Cardiac muscle cell (in vitro differentiated cells and primary cell): ENCODE measurements around the gene KYAT1. TPM values are rescaled to one million over a fixed set of nuclear protein-coding genes. Genes with fewer than 3 reads are reported as not detected.
"Not testable (repeated sequence)": the region's sequence is repeated elsewhere in the genome, so short reads cannot be mapped to it uniquely, and the experiment has no call there.

Source experiments
- DNase-seq, 2 donors: peaks; one replicate each; pipeline versions ENCODE4 v3.0.0 to v3.0.0-alpha.2; 2010 to 2017; ENCODE audit warnings: low read depth in 1 of 2, low spot score in 1 of 2
- H3K27ac ChIP-seq: fragments of 200-600 bp; sonication (generic); 2 replicates; pipeline ENCODE4 v1.5.1; 2016
- H3K27me3 ChIP-seq: fragments of 200-600 bp; sonication (generic); 2 replicates; pipeline ENCODE4 v1.6.0; 2016; ENCODE audit warnings: control low read depth
- H3K36me3 ChIP-seq: fragments of 200-600 bp; sonication (generic); 2 replicates; pipeline ENCODE4 v1.5.1; 2016; ENCODE audit warnings: control low read depth
- H3K4me1 ChIP-seq: fragments of 200-600 bp; sonication (generic); 2 replicates; pipeline ENCODE4 v1.8.1; 2017; ENCODE audit warnings: low read depth, mild to moderate bottlenecking, mixed run types
- H3K4me3 ChIP-seq: fragments of 200-600 bp; sonication (generic); 2 replicates; pipeline ENCODE4 v1.5.1; 2016; ENCODE audit warnings: mild to moderate bottlenecking
- H3K9me3 ChIP-seq: fragments of 200-600 bp; sonication (generic); 2 replicates; pipeline ENCODE4 v1.5.1; 2017; ENCODE audit warnings: low read depth, mild to moderate bottlenecking, control low read depth
- CTCF ChIP-seq: IDR thresholded peaks from 2 replicates; pipeline ENCODE4 v1.5.1; 2012; ENCODE audit warnings: low read depth, mild to moderate bottlenecking, low read length
- polyA plus RNA-seq: library from polyadenylated mRNA; unstranded; fragments of >200 nt; fragmentation: Nextera tagmentation; extraction: Ambion mirVana; gene quantifications from 2 replicates; pipeline ENCODE4 v1.2.1, GENCODE V29; 2016
- total RNA-seq: library from RNA; depleted of rRNA; stranded (reverse); fragments of >200 nt; gene quantifications from 2 replicates; pipeline ENCODE4 v1.2.3, GENCODE V29; 2016

The KYAT1 gene
- total and polyA plus RNA-seq, 2 experiments from 2014 or later = 23.3 to 36.9 TPM

DNA sequence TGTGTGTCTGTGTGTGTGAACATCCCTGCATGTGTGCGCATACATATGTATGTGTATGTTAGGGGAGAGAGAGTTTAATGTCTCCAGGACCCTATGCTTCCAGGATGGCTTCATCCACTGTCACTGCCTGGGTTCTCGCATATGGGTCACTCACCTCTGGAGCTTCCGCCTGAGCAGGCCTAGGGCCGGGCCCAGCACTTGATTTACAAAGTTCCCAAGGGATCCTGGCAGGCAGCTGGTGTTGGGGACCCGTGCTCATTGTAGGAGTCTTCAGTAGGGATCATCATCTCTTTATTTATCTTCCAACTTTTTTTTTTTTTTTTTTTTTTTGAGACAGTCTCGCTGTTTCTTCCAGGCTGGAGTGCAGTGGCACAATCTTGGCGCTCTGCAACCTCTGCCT, 81.7 kb downstream of the KYAT1 start:
- H3K4me1 ChIP-seq = no peaks in the 10 kb centered on the region
- H3K9me3 ChIP-seq = no peaks in the 10 kb centered on the region
- H3K4me3 ChIP-seq = no peak overlapping the region
- H3K36me3 ChIP-seq = peaks cover 36% of the 10 kb centered on the region
- DNase-seq = no peak
- H3K27ac ChIP-seq = no peak overlapping the region
- no peaks in the 10 kb centered on the region for H3K27me3 ChIP-seq
- no peak for TF ChIP-seq CTCF

DNA sequence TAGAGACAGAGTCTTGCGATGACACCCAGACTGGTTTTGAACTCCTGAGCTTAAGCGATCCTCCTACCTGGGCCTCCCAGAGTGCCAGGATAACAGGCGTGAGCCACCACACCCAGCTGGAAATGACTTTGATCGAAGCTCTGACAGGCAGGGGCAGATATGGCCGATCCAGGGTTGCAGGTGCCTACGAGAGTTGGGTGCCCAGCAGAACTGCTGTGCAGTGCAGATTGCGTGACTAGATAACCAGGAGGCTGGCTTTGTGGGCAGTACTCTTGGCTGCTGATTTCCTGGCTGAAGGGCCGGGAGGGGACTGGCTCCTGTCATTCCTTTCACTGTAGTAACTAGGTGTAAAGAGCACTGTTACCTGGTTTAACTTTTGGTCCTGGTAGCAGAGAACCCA, 82.9 kb downstream of the KYAT1 start:
- H3K27ac ChIP-seq = no peak overlapping the region
- no peak for TF ChIP-seq CTCF
- no peaks in the 10 kb centered on the region for H3K9me3 ChIP-seq
- DNase-seq = no peak
- H3K36me3 ChIP-seq = peaks cover 30% of the 10 kb centered on the region
- no peaks in the 10 kb centered on the region for H3K4me1 ChIP-seq
- H3K4me3 ChIP-seq = no peak overlapping the region
- H3K27me3 ChIP-seq = no peaks in the 10 kb centered on the region

GRCh38 chr9:128794961-128795360, 86.8 kb downstream of the KYAT1 start:
- not testable (repeated sequence) for H3K27me3 ChIP-seq, H3K4me1 ChIP-seq, H3K9me3 ChIP-seq, H3K27ac ChIP-seq, H3K4me3 ChIP-seq, DNase-seq
- peaks cover 38% of the 10 kb centered on the region for H3K36me3 ChIP-seq

- H3K27ac ChIP-seq = no peak overlapping the region
- no peak for TF ChIP-seq CTCF
- H3K27me3 ChIP-seq = no peaks in the 10 kb centered on the region
- H3K4me3 ChIP-seq = no peak overlapping the region
- H3K9me3 ChIP-seq = no peaks in the 10 kb centered on the region
- peaks cover 2% of the 10 kb centered on the region for H3K4me1 ChIP-seq
- peaks cover 28% of the 10 kb centered on the region for H3K36me3 ChIP-seq
- DNase-seq = no peak
These were observed 88.6 kb downstream of the KYAT1 start for GRCh38 chr9:128792978-128793686.

DNA sequence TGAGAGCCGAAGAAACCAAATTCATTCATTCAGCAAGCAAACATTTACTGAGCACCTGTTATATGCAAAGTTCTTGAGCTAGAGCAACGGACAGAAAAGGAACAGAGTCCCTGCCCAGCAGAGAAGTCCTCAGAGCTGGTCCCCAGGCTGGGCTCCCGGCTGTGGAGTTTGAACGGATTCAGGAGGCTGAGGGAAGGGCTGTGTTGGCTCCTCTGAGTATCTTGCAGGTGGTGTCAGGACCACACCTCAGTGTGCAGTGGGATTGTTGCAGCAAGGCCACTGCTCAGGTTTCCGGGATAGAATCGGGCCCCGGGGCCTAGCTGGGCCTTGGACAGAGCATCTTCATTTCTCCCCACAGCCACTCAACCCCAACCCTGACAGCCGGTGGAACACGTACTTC, 89.6 kb downstream of the KYAT1 start:
- Histone ChIP-seq H3K4me3 (no peak overlapping the region), H3K4me1 (peaks cover 4% of the 10 kb centered on the region), H3K27me3 (no peaks in the 10 kb centered on the region), H3K27ac (no peak overlapping the region), H3K9me3 (no peaks in the 10 kb centered on the region), H3K36me3 (peaks cover 23% of the 10 kb centered on the region)
- no peak for TF ChIP-seq CTCF
- no peak for DNase-seq

- H3K27me3 ChIP-seq = no peaks in the 10 kb centered on the region
- peaks cover 18% of the 10 kb centered on the region for H3K36me3 ChIP-seq
- H3K27ac ChIP-seq = no peak overlapping the region
- TF ChIP-seq CTCF = no peak
- H3K4me3 ChIP-seq = no peak overlapping the region
- H3K9me3 ChIP-seq = no peaks in the 10 kb centered on the region
- peaks cover 4% of the 10 kb centered on the region for H3K4me1 ChIP-seq
- no peak for DNase-seq
These were observed 91.2 kb downstream of the KYAT1 start for GRCh38 chr9:128790536-128790935.
